ENCODE measurements around the gene MBNL2.

DNA sequence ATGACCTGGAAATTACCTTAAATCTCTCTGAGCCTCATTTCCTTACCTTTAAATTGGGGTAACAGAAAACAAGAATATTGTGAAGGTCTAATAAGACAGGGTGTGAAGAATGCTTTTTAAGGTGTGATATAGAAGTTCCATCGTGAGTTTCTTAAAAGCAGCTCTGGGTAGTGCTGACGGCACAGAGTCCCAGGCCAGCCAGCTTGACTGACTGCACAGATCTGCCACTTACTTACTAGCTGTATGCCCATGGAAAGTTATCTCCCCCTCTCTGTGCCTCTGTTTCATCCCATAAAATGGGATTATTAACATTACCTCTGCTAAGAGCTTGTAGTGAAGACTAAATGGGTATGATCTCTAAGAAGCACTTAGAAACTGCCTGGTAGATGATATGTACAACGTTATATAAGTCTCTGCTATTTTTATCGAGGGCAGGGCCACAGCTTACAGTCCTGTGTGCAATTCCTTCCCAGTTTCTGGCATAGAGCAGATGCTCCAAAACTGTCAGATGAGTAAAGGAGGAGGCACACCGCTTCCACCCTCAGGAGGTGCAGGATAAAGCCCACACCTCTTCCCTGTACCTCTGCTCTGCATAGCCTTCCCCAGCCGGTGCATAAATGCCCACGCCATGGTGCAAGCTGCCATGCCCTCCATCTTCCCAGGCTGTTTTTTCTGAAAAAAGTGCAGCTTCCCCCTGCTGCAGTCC, 99.6 kb downstream of the MBNL2 start:
- TF ChIP-seq EP300 (IDR thresholded peaks at IDR 0.05; ENCODE audit: borderline replicate concordance) (no peak), TCF12 (IDR thresholded peaks at IDR 0.05; ENCODE audit: low read depth) (no peak), CREB1 (IDR thresholded peaks at IDR 0.05; ENCODE audit: low read depth) (no peak), YY1 (IDR thresholded peaks at IDR 0.05; ENCODE audit: low read depth) (no peak), CEBPB (IDR thresholded peaks at IDR 0.05) (no peak)
- TF ChIP-seq, protein P1, sequence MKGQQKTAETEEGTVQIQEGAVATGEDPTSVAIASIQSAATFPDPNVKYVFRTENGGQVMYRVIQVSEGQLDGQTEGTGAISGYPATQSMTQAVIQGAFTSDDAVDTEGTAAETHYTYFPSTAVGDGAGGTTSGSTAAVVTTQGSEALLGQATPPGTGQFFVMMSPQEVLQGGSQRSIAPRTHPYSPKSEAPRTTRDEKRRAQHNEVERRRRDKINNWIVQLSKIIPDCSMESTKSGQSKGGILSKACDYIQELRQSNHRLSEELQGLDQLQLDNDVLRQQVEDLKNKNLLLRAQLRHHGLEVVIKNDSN (IDR thresholded peaks at IDR 0.05) = no peak
